ENCODE data around the gene GDI1. TPM values are rescaled to one million over a fixed set of nuclear protein-coding genes. Genes with fewer than 3 reads are reported as not detected.

The GDI1 gene
- total RNA-seq, 1 donor from 2014 or later = 108 TPM

DNA sequence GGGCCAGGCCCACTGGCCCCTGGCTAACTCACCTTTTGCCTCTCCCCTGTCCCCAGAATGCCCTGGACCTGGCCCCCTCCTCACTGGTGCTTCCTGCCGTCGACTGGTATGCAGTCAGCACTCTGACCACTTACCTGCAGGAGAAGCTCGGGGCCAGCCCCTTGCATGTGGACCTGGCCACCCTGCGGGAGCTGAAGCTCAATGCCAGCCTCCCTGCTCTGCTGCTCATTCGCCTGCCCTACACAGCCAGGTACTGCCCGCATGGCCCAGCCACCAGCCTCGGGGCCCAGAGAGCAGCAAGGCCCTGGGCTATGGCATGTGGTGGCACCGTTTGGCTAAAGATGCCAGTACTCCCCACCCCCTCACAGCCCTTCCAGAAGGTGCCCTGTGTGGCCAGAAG lies 4.7 kb upstream of the GDI1 start:
- peaks cover 19% of the 10 kb centered on the region for H3K36me3 ChIP-seq
- TF ChIP-seq, protein P1, sequence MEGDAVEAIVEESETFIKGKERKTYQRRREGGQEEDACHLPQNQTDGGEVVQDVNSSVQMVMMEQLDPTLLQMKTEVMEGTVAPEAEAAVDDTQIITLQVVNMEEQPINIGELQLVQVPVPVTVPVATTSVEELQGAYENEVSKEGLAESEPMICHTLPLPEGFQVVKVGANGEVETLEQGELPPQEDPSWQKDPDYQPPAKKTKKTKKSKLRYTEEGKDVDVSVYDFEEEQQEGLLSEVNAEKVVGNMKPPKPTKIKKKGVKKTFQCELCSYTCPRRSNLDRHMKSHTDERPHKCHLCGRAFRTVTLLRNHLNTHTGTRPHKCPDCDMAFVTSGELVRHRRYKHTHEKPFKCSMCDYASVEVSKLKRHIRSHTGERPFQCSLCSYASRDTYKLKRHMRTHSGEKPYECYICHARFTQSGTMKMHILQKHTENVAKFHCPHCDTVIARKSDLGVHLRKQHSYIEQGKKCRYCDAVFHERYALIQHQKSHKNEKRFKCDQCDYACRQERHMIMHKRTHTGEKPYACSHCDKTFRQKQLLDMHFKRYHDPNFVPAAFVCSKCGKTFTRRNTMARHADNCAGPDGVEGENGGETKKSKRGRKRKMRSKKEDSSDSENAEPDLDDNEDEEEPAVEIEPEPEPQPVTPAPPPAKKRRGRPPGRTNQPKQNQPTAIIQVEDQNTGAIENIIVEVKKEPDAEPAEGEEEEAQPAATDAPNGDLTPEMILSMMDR (IDR thresholded peaks at IDR 0.05) = no peak
- ATAC-seq = no peak
- no peak for DNase-seq
- no peak overlapping the region for H3K4me3 ChIP-seq
- no peaks in the 10 kb centered on the region for H3K9me3 ChIP-seq
- peaks cover 2% of the 10 kb centered on the region for H3K4me1 ChIP-seq
- no peak overlapping the region for H3K27ac ChIP-seq
- H3K27me3 ChIP-seq = no peaks in the 10 kb centered on the region
- intact Hi-C loops (cut with DNase I) = no loop called here

DNA sequence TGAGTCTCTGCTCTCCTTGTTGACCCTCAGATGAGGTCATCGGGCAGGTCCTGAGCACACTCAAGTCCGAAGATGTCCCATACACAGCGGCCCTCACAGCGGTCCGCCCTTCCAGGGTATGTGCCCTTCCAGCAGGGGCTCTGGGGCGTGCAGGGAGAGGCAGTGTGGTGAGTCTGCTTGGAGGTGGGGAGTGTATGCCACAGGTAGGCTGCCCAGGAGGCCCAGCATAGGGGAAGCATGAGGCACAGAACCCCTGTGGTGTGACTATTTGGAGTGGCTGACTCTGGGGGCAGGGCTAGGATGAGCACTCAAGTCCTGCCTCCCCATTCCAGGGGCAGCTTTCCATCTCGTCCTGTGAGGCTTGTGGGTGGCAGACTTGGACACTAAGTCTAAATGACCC lies 3.3 kb upstream of the GDI1 start:
- Histone ChIP-seq H3K36me3 (peaks cover 19% of the 10 kb centered on the region), H3K4me1 (no peaks in the 10 kb centered on the region), H3K27me3 (no peaks in the 10 kb centered on the region), H3K27ac (no peak overlapping the region), H3K9me3 (no peaks in the 10 kb centered on the region), H3K4me3 (no peak overlapping the region)
- intact Hi-C loops (cut with DNase I) = no loop called here
- DNase-seq (no peak), ATAC-seq (no peak)
- TF ChIP-seq, protein P1 (IDR thresholded peaks at IDR 0.05) = no peak

DNA sequence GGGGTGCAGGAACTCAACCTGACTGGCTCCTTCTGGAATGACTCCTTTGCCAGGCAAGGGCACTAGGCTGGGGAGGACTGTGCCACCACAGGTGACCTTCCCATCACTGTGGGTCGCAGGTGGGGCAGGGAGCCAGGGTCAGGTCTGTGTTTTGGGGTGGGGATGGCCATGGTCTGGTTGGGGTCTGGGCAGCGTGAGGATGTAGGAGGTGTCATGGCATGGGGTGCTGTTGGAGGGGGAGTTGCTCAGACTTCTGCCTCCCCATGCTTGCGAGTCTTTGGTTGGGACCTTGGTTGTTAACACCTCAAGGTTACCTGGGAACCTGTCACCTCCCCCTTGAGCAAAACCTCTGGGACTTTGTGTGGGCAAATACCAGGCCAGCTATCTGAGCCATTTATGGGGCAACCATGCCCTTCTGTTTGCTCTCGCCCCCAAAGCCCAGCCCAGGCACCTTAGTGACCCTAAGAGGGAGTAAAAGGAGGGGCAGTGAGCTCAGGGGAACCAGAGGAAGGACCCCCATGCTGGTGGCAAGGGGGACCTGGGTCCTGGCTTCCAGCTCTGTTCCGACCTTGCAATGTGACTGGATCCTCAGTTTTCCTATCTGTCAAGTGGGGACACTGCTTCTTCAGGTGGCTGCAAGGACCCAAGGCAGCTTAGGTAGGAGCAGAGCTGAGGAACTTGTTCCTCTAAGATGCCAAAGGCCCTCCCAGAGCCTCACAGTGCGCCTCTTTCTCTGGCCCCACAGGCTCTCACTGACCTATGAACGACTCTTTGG lies 2.4 kb upstream of the GDI1 start:
- no peak for ATAC-seq
- no peak for DNase-seq
- no peaks in the 10 kb centered on the region for H3K27me3 ChIP-seq
- H3K27ac ChIP-seq = no peak overlapping the region
- no peaks in the 10 kb centered on the region for H3K9me3 ChIP-seq
- TF ChIP-seq, protein P1 (IDR thresholded peaks at IDR 0.05) = no peak
- H3K4me3 ChIP-seq = no peak overlapping the region
- H3K4me1 ChIP-seq = no peaks in the 10 kb centered on the region
- intact Hi-C loops (cut with DNase I) = no loop called here
- H3K36me3 ChIP-seq = peaks cover 20% of the 10 kb centered on the region

DNA sequence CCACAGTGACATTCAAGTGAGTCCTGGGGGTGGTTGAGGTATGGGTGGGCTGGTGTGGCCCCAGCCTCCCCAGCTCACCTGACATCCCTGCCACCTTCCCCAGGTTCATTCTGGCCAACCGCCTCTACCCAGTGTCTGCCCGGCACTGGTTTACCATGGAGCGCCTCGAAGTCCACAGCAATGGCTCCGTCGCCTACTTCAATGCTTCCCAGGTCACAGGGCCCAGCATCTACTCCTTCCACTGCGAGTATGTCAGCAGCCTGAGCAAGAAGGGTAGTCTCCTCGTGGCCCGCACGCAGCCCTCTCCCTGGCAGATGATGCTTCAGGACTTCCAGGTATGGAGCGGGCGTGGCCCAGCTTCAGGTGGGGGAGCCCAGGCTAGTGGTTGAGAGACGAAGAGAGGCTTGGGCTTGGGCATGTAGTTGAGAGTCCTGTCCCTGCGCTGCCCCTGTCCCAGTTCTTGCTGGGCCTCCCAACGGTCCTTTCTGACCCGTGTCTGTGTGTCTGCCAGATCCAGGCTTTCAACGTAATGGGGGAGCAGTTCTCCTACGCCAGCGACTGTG lies 1.7 kb upstream of the GDI1 start:
- no peaks in the 10 kb centered on the region for H3K27me3 ChIP-seq
- TF ChIP-seq, protein P1 (IDR thresholded peaks at IDR 0.05) = no peak
- intact Hi-C loops (cut with DNase I) = no loop called here
- H3K4me3 ChIP-seq = no peak overlapping the region
- ATAC-seq (no peak), DNase-seq (no peak)
- H3K36me3 ChIP-seq = peaks cover 24% of the 10 kb centered on the region
- H3K27ac ChIP-seq = no peak overlapping the region
- no peaks in the 10 kb centered on the region for H3K9me3 ChIP-seq
- H3K4me1 ChIP-seq = no peaks in the 10 kb centered on the region

DNA sequence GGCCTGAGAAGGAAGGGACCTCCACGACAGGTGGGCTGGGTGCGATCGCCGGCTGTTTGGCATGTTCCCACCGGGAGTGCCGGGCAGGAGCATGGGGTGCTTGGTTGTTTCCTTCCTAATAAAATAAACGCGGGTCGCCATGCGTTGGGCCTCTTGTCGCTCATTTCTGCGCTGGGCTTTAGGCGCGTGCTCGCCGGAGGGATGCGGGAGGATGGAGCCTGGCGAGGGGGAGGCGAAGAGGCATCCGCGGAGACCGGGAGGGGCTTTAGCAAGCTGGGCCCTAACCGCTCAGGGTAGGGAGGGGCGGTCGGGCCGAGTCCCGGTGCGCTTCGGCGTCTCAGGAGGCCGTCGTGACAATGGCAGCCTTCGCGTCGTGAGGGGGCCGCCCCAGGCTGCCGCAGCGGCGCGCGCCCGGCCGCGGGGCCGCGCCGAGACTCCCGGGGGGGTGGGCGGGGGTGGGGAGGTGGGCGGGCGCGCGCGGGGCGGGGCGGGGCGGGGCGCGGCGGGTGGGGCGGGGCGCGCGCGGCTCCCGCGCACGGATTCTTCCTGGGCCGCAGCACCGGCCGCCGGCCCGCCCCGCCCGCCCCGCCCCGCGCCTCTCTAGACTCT lies 476 bp upstream of the GDI1 start:
- Histone ChIP-seq H3K27ac (peak overlapping the region; percentile 74), H3K4me3 (peak overlapping the region; percentile 75), H3K4me1 (no peaks in the 10 kb centered on the region), H3K9me3 (no peaks in the 10 kb centered on the region), H3K27me3 (no peaks in the 10 kb centered on the region), H3K36me3 (peaks cover 27% of the 10 kb centered on the region)
- TF ChIP-seq, protein P1 (IDR thresholded peaks at IDR 0.05) = no peak
- DNase-seq (no peak), ATAC-seq (peak; percentile 62)
- intact Hi-C loops (cut with DNase I) = no loop called here
